HCT116 (cell line): ENCODE measurements around the gene CTTNBP2NL. TPM values are rescaled to one million over a fixed set of nuclear protein-coding genes. Genes with fewer than 3 reads are reported as not detected.

Source experiments
- ATAC-seq: fragments of 200-7000 bp; cut with Tn5 transposase; 2 replicates; pipeline ENCODE4 v1.9.1; 2020; ENCODE audit warnings: mild to moderate bottlenecking, moderate library complexity
- BruUV-seq: library from RNA; stranded (reverse); fragments of 400-500 nt; replicated peaks from 2 replicates; lab custom pipeline; 2021; lab: Mats Ljungman, UMichigan
- CTCF ChIA-PET: fragments of 300-600 bp; sonication (Branson Sonifier 250); formaldehyde crosslinking; loops from one replicate; lab custom pipeline; 2021; ENCODE audit warnings: antibody characterized with exemption; lab: Charles Lee
- POLR2A ChIA-PET: fragments of 300-600, 350-600 bp; sonication (Branson Sonifier 250); formaldehyde crosslinking; loops from one replicate; lab custom pipeline; 2021; ENCODE audit warnings: antibody characterized with exemption; lab: Charles Lee
- RAD21 ChIA-PET, 2 experiments: fragments of 300-600 bp; sonication (Branson Sonifier 250); formaldehyde crosslinking; loops; one replicate each; lab custom pipeline; 2023; ENCODE audit warnings: low total read pairs in 2 of 2; ENCODE audit not compliant: uncharacterized antibody in 2 of 2, unreplicated experiment in 2 of 2, low non-redundant PET in 1 of 2; lab: Charles Lee
- DNase-seq: peaks from one replicate; pipeline ENCODE4 v3.0.0-alpha.2; 2010; ENCODE audit warnings: low read depth, low spot score
- H2AFZ ChIP-seq: fragments of 200-600 bp; shearing (Covaris generic), sonication (generic); 2 replicates; pipeline ENCODE4 v1.6.1; 2017; ENCODE audit warnings: low read depth, mixed run types, mixed read lengths, antibody characterized with exemption, low read length; ENCODE audit not compliant: poor library complexity, severe bottlenecking
- H3K27ac ChIP-seq: 2 replicates; pipeline ENCODE4 v1.5.1; 2012; ENCODE audit warnings: low read depth, low read length
- H3K27me3 ChIP-seq: fragments of 200-600 bp; sonication (generic); 2 replicates; pipeline ENCODE4 v1.6.1; 2016; ENCODE audit warnings: mixed run types, low read length, mixed read lengths; ENCODE audit not compliant: insufficient read depth
- H3K36me3 ChIP-seq, 2 experiments: fragments of 200-500 bp in 1 of 2; fragments of 200-600 bp in 1 of 2; sonication (Bioruptor generic) in 1 of 2; sonication (generic) in 1 of 2; 2 replicates each; pipeline versions ENCODE4 v1.5.1 to v1.6.1; 2014 to 2016; ENCODE audit warnings: low read length in 2 of 2, inconsistent platforms in 1 of 2, mixed read lengths in 1 of 2, mixed run types in 1 of 2; ENCODE audit not compliant: insufficient read depth in 2 of 2, control insufficient read depth in 1 of 2
- H3K4me1 ChIP-seq, 2 experiments: fragments of 200-600 bp in 1 of 2; sonication (generic) in 1 of 2; 2 replicates each; pipeline versions ENCODE4 v1.5.1 to v1.6.1; 2012 to 2017; ENCODE audit warnings: low read length in 2 of 2, inconsistent platforms in 1 of 2, mild to moderate bottlenecking in 1 of 2, mixed read lengths in 1 of 2, mixed run types in 1 of 2, moderate library complexity in 1 of 2; ENCODE audit not compliant: insufficient read depth in 2 of 2, control insufficient read depth in 1 of 2
- H3K4me2 ChIP-seq: fragments of 200-600 bp; sonication (generic); 2 replicates; pipeline ENCODE4 v1.6.1; 2017; ENCODE audit warnings: mixed run types, low read length, mixed read lengths
- H3K4me3 ChIP-seq, 2 experiments: fragments of 200-600 bp in 1 of 2; sonication (generic) in 1 of 2; replicated peaks in 1 of 2; 2 replicates each; pipeline ENCODE4 v1.5.1; 2011 to 2016; ENCODE audit warnings: low read length in 2 of 2, control low read depth in 1 of 2, low read depth in 1 of 2, mild to moderate bottlenecking in 1 of 2, mixed read lengths in 1 of 2, mixed run types in 1 of 2
- H3K79me2 ChIP-seq: fragments of 200-600 bp; sonication (generic); 2 replicates; pipeline ENCODE4 v1.6.1; 2017; ENCODE audit warnings: mild to moderate bottlenecking, mixed run types, low read length, moderate library complexity, mixed read lengths; ENCODE audit not compliant: insufficient read depth
- H3K9ac ChIP-seq: fragments of 200-600 bp; sonication (generic); 2 replicates; pipeline ENCODE4 v1.6.1; 2016; ENCODE audit warnings: low read length, mixed read lengths
- H3K9me2 ChIP-seq: fragments of 200-600 bp; sonication (generic), shearing (Covaris generic); 2 replicates; pipeline ENCODE4 v1.6.1; 2017; ENCODE audit warnings: mixed run types, mild to moderate bottlenecking, moderate library complexity; ENCODE audit not compliant: insufficient read depth
- H3K9me3 ChIP-seq, 2 experiments: fragments of 200-500 bp in 1 of 2; fragments of 200-600 bp in 1 of 2; sonication (Bioruptor generic) in 1 of 2; sonication (generic) in 1 of 2; 2 replicates each; pipeline ENCODE4 v1.6.1; 2014 to 2017; ENCODE audit warnings: low read length in 2 of 2, mixed read lengths in 2 of 2, inconsistent platforms in 1 of 2, low read depth in 1 of 2, mild to moderate bottlenecking in 1 of 2, mixed run types in 1 of 2, moderate library complexity in 1 of 2; ENCODE audit not compliant: control insufficient read depth in 1 of 2, insufficient read depth in 1 of 2
- H4K20me1 ChIP-seq: fragments of 200-600 bp; sonication (generic), shearing (Covaris generic); 2 replicates; pipeline ENCODE4 v1.6.1; 2017; ENCODE audit warnings: mixed run types, mild to moderate bottlenecking, moderate library complexity; ENCODE audit not compliant: insufficient read depth
- ATF3 ChIP-seq: IDR thresholded peaks from 2 replicates; pipeline ENCODE4 v1.6.1; 2012
- CTCF ChIP-seq, 3 experiments: fragments of 200-600 bp in 1 of 3; sonication (generic) in 1 of 3; IDR thresholded peaks in 2 of 3; conservative IDR thresholded peaks in 1 of 3; 2 replicates each; pipeline ENCODE4 v1.5.1; 2012 to 2017; ENCODE audit warnings: low read depth in 2 of 3, low read length in 2 of 3, antibody characterized with exemption in 1 of 3, borderline replicate concordance in 1 of 3, control low read depth in 1 of 3, mild to moderate bottlenecking in 1 of 3, mixed read lengths in 1 of 3, mixed run types in 1 of 3, moderate library complexity in 1 of 3; ENCODE audit not compliant: insufficient read depth in 1 of 3
- EGR1 ChIP-seq: IDR thresholded peaks from 2 replicates; pipeline ENCODE4 v1.6.1; 2012; ENCODE audit warnings: low read depth
- EZH2 ChIP-seq: fragments of 200-600 bp; sonication (generic); IDR thresholded peaks from 2 replicates; pipeline ENCODE4 v1.6.1; 2017; ENCODE audit warnings: antibody characterized with exemption, mixed run types
- POLR2A ChIP-seq: IDR thresholded peaks from 2 replicates; pipeline ENCODE4 v1.7.0; 2011; ENCODE audit warnings: borderline replicate concordance; ENCODE audit not compliant: insufficient read depth, insufficient read length; ENCODE audit errors: extremely low read depth
- POLR2AphosphoS5 ChIP-seq: IDR thresholded peaks from 2 replicates; pipeline ENCODE4 v1.6.1; 2011; ENCODE audit warnings: mild to moderate bottlenecking, low read depth, low read length, moderate library complexity
- YY1 ChIP-seq: IDR thresholded peaks from 2 replicates; pipeline ENCODE4 v1.6.1; 2011; ENCODE audit warnings: low read length, low read depth, moderate library complexity, mild to moderate bottlenecking; ENCODE audit not compliant: insufficient replicate concordance; ENCODE audit errors: extremely low read depth
- ZFX ChIP-seq: fragments of 450-650 bp; IDR thresholded peaks from 2 replicates; pipeline ENCODE4 v1.6.1; 2017
- intact Hi-C: fragments of 100-400 bp; cut with micrococcal nuclease; formaldehyde crosslinking; loops from 2 replicates; pipeline ENCODE4 v1.10.0; 2022
- total RNA-seq: library from RNA; stranded (reverse); gene quantifications from one replicate; pipeline ENCODE4 v1.2.1, GENCODE V29; 2021; ENCODE audit not compliant: unreplicated experiment

The CTTNBP2NL gene
- total RNA-seq, 1 experiment from 2014 or later, result 18.0 TPM

- H2AFZ ChIP-seq, result no peak overlapping the region
- peaks cover 4 to 9% of the 10 kb centered on the region in 2 experiments for H3K4me1 ChIP-seq
- no peaks in the 10 kb centered on the region for H3K79me2 ChIP-seq
- H3K4me3 ChIP-seq, result no peak overlapping the region
- H3K4me2 ChIP-seq, result no peak overlapping the region
- H3K36me3 ChIP-seq, result peaks cover 0 to 11% of the 10 kb centered on the region in 2 experiments; a peak in 2 of 4 replicates
- no peaks in the 10 kb centered on the region for H3K27me3 ChIP-seq
- ATAC-seq (no peak), DNase-seq (no peak)
- no peaks in the 10 kb centered on the region for H3K9me3 ChIP-seq
- H3K9ac ChIP-seq, result no peak overlapping the region
- CTCF ChIA-PET, result no interaction called here
- H3K27ac ChIP-seq, result no peak overlapping the region
- RAD21 ChIA-PET, result no interaction called here
- intact Hi-C loops, result no loop called here
- H3K9me2 ChIP-seq, result no peaks in the 10 kb centered on the region
- H4K20me1 ChIP-seq, result no peaks in the 10 kb centered on the region; the same call in 1 of the 2 replicates
- no TSS peak for BruUV-seq
- POLR2A ChIA-PET, result no interaction called here
- TF ChIP-seq POLR2A (no peak), ZFX (no peak), POLR2AphosphoS5 (no peak), EZH2 (no peak), CTCF (IDR thresholded peaks at IDR 0.05 in 2 of 3, conservative IDR thresholded peaks at IDR 0.05 in 1 of 3; ENCODE audit: borderline replicate concordance in 1 of 3, insufficient read depth in 1 of 3, low read depth in 2 of 3, low read length in 2 of 3) (no peak), EGR1 (no peak)
Measured at GRCh38 chr1:112453876-112454275, 57.9 kb downstream of the CTTNBP2NL start.

GRCh38 chr1:112454316-112454715, 58.3 kb downstream of the CTTNBP2NL start:
- Histone ChIP-seq H3K27me3 (no peaks in the 10 kb centered on the region), H4K20me1 (no peaks in the 10 kb centered on the region; the same call in 1 of the 2 replicates), H3K79me2 (no peaks in the 10 kb centered on the region), H3K9me2 (no peaks in the 10 kb centered on the region), H2AFZ (no peak overlapping the region)
- no peak for ATAC-seq
- no peak for TF ChIP-seq YY1
- 0 out of 2 replicates have a peak, but pooled peaks have one; percentile 18 for TF ChIP-seq ATF3
- TF ChIP-seq, all 23 proteins: peak for 1
- DNase-seq, result no peak
- RAD21 ChIA-PET, result no interaction called here
- Histone ChIP-seq H3K27ac (no peak overlapping the region), H3K4me3 (no peak overlapping the region), H3K4me2 (no peak overlapping the region), H3K4me1 (peaks cover 4 to 9% of the 10 kb centered on the region in 2 experiments), H3K9ac (no peak overlapping the region), H3K36me3 (peaks cover 0 to 11% of the 10 kb centered on the region in 2 experiments; a peak in 2 of 4 replicates), H3K9me3 (no peaks in the 10 kb centered on the region)
- CTCF ChIA-PET, result no interaction called here
- intact Hi-C loops, result no loop called here
- BruUV-seq, result no TSS peak
- POLR2A ChIA-PET, result no interaction called here
